ENCODE data around the gene ARVCF. TPM values are rescaled to one million over a fixed set of nuclear protein-coding genes. Genes with fewer than 3 reads are reported as not detected.

ARVCF gene
- total RNA-seq, 4 donors from 2014 or later: 34.5 to 123 (median 111) TPM

DNA sequence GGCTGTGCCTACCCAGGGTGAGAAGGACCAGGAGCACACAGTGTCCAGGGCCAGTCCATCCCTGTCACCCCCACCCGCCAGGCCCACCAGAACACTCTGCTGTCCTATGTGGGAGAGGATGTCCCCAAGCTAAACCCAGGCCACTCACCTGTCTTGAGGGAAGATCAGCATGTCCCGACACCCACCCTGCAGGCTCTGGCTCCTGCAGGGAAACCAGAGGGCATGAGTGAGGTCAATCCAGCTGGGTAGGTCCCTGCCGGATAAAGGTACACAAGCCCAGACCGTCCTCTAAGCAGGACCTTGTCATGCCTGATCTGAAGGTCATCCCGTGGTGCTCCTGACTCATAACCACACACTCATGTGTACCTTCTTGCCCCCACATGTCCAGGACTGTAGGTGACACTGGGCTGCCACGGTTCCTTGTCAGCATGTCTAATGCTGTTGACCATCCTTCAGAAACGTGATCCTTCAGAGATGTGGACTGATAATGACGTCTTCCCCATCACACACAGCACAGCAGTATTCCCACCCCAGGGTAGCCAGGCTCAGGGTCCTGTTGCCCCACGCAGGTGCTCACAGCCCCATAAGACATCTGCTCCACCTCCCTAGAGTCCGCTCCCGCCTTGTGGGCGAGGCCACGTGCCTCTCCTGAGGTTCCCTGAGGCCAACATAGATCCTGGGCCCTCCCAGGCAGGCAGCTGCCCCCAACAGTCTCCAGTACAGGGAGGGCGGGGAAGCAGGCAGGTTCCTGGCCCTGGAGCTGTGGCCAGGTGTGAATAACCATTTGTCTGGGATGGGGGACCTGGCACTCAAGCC, 6.1 kb downstream of the ARVCF start:
- Histone ChIP-seq H3K27ac (no peak overlapping the region), H3K9me3 (no peaks in the 10 kb centered on the region), H3K4me3 (replicated peaks in 1 of 3) (no peak overlapping the region), H3K4me1 (peaks cover 16 to 28% of the 10 kb centered on the region in 2 donors), H3K36me3 (no peaks in the 10 kb centered on the region), H3K27me3 (no peaks in the 10 kb centered on the region)
- DNase-seq: no peak
- no peak for TF ChIP-seq POLR2A (IDR thresholded peaks at IDR 0.05)
- TF ChIP-seq, protein P1, sequence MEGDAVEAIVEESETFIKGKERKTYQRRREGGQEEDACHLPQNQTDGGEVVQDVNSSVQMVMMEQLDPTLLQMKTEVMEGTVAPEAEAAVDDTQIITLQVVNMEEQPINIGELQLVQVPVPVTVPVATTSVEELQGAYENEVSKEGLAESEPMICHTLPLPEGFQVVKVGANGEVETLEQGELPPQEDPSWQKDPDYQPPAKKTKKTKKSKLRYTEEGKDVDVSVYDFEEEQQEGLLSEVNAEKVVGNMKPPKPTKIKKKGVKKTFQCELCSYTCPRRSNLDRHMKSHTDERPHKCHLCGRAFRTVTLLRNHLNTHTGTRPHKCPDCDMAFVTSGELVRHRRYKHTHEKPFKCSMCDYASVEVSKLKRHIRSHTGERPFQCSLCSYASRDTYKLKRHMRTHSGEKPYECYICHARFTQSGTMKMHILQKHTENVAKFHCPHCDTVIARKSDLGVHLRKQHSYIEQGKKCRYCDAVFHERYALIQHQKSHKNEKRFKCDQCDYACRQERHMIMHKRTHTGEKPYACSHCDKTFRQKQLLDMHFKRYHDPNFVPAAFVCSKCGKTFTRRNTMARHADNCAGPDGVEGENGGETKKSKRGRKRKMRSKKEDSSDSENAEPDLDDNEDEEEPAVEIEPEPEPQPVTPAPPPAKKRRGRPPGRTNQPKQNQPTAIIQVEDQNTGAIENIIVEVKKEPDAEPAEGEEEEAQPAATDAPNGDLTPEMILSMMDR (IDR thresholded peaks at IDR 0.05): no peak
- intact Hi-C loops (cut with DNase I): no loop called here
- 85 to 93% methylated on average over 13 to 14 of the region's 14 CpGs for WGBS, 2 donors

DNA sequence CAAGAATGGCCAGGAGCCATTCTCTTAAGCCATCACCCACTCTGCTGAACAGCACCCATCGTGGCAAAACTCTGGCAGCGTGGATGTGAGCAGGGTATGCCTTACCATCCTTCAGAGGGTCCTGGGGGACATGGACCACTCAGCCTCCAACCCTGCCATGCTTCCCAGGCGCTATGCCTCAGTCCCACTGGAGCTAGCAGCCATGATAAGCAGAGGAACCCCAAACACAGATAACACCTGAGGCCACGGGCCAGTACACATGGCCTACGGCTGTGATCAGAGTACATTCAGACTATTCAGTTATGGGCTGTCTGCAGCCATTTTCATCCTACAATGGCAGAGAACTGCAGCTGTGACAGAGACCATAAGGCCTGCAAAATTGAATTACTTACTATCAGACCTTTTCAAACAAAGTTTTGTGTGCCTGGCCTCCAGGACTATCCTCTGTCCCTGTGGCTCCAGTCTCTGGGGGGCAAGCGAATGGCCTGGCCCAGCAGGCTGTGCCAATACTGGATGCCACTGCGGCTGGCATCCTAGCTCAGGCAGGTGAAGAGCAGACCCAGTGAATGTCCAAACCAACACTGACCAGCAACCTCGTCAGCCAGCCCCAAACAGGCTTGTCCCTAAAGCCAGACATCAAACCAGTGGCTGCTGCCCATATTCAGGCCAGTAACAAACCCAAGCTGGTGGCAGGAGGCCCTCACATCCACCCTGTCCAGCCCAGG, 6.9 kb downstream of the ARVCF start:
- no peak overlapping the region for H3K4me3 ChIP-seq (replicated peaks in 1 of 3)
- no peak overlapping the region for H3K27ac ChIP-seq
- intact Hi-C loops (cut with DNase I): no loop called here

DNA sequence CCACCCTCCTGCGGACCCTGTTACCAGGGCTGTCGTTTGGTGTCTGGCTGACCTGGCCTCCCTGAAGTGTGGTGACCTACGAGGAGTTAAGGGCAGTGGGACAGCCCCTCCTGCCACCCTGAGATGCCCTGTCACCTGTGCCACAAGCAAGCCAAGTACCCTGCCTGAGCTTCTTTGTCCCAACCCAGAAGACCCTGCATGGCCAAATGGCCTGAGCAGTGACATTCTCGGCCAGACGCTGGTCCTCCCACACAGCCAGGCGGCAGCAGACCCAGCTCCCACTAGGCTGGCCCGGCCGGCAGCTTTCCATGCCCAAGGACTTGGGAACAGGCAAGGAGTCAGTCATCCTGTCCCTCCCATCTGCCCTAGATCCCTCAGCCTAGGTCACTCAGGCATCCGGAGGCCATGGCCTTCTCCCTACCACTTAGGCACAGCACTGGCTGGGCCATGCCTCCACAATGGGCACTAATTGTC, 7.6 kb downstream of the ARVCF start:
- DNase-seq: no peak
- no peak overlapping the region for H3K27ac ChIP-seq
- TF ChIP-seq POLR2A (IDR thresholded peaks at IDR 0.05): no peak
- TF ChIP-seq, protein P1 (IDR thresholded peaks at IDR 0.05): no peak
- no peak overlapping the region for H3K4me3 ChIP-seq (replicated peaks in 1 of 3)
- H3K9me3 ChIP-seq: no peaks in the 10 kb centered on the region
- H3K27me3 ChIP-seq: no peaks in the 10 kb centered on the region
- peaks cover 4 to 15% of the 10 kb centered on the region in 2 donors for H3K4me1 ChIP-seq
- no peaks in the 10 kb centered on the region for H3K36me3 ChIP-seq
- 85 to 87% methylated on average over 4 to 8 of the region's 9 CpGs for WGBS, 2 donors
- intact Hi-C loops (cut with DNase I): no loop called here

More for the DNA sequence above, 6.9 kb downstream of the ARVCF start:
- DNase-seq: no peak
- H3K36me3 ChIP-seq: no peaks in the 10 kb centered on the region
- H3K9me3 ChIP-seq: no peaks in the 10 kb centered on the region
- WGBS, 2 donors: 96 to 100% methylated on average over 4 to 8 of the region's 8 CpGs
- no peaks in the 10 kb centered on the region for H3K27me3 ChIP-seq
- TF ChIP-seq POLR2A (IDR thresholded peaks at IDR 0.05): no peak
- TF ChIP-seq, protein P1 (IDR thresholded peaks at IDR 0.05): no peak
- peaks cover 8 to 20% of the 10 kb centered on the region in 2 donors for H3K4me1 ChIP-seq

DNA sequence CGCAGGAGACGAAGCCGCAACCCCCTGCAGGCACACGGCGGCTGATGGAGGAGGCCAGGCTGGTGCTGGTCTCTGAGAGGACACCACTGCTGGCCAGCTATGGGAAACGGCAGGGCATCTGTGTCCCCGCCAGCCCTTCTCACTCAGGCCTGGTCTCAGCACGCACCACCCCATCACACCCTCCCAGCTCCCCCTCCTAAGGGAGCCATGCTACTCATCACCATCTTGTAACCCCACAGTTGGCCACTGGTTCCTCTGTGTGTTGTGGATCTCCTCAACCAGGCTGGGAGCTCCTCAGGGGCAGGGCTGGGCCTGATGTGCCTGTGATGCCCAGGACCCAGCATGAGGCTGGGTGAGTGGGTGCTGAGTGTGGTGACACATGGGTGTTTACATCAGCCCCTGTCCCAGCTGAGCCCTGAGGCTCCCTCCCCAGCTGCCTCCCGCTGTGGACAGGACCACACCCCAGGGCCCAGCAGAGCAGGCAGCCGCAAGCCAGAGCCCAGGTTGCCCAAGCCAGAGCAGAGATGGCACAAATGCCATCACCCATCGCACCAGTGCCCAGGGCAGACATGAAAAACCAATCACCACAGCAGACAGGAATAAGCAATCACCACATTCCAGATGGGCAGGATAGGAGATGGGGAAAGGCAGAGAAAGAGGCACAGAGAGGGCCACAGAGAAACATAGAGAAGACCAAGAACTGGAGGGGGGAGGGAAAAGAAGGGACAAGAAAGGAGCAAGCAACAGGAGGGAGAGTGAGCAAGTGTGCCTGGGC, 8.2 kb downstream of the ARVCF start:
- H3K9me3 ChIP-seq: no peaks in the 10 kb centered on the region
- 90 to 93% methylated on average over 9 to 11 of the region's 11 CpGs for WGBS, 2 donors
- H3K4me1 ChIP-seq: peaks cover 0 to 9% of the 10 kb centered on the region in 2 donors
- DNase-seq: no peak
- H3K27me3 ChIP-seq: no peaks in the 10 kb centered on the region
- H3K4me3 ChIP-seq (replicated peaks in 1 of 3): no peak overlapping the region
- intact Hi-C loops (cut with DNase I): no loop called here
- H3K36me3 ChIP-seq: no peaks in the 10 kb centered on the region
- TF ChIP-seq, protein P1 (IDR thresholded peaks at IDR 0.05): no peak
- TF ChIP-seq POLR2A (IDR thresholded peaks at IDR 0.05): no peak
- H3K27ac ChIP-seq: no peak overlapping the region
